NCI-H1105 treated with DMSO at 0.1 percent for 48 hours (cell line): ENCODE results near the gene RASA1.

Source experiments
- DNase-seq: peaks from one replicate; lab custom pipeline; 2025; lab: John Stamatoyannopoulos, UW

RASA1 gene

DNA sequence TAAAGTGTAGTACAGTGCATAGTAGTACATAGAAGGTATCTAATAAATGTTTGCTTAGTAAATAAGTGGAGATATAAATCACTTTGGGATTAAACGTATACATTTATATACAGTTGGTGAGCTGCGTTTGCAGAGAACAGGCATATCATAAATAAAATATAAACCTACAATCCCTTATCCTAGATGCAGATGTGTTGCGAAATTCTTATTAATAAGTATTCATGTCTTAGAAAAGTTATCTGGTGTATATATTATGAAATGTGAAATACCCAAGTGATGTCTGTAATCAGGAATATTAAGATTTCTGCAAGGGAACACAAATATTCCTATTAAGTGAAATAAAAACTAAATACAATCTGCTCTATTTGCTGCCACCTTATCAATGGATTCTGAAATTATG lies 136.2 kb downstream of the RASA1 start:
- no peak for DNase-seq

DNA sequence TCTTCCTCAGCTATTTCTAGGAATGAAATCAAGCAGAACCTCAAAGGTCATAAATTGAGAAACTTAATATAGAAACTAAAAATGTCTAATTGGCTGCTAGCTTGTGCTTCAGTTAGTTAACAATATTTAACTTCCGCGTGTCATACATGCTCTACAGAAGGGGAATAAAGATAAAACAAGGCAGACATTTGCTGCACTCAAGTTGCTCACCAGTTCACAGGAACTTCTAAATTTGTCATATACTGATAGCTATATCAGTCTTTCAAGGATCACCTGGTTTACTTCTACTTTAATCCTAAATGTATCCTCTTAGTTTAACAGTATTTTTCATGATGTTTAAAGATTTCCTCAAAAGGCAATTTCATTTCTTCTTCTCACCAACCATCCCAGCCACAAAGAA lies 136.7 kb downstream of the RASA1 start:
- DNase-seq: no peak

DNA sequence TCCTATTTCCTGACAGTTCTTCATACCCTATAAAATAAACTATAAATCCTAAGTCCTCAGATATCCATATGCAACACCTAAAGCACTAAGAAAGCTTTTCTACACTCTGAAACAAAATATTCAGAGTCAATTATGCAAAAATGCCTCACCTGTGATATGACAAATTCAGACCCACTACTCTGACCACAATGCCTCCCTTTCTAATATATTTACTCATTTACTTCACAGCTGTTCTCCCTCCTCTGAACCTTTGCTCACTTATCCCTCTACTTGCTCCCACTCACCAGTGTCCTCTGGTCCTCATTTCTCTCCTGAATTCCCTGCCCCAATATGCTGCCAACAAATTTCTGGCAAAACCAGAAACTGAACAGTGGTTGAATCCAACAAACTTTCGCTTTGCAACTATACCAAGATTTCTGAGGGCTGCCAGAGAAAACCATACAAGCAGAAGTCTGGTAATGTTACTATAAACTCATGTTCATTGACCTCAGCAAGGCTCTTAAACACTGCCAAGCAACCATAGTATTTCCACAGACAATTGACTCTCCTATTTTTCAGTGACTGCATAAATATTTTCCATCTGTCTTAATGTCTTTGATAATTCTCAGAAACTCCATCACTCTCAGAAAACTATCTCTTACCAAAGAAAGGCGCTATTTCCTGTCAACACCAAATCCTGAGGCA lies 137.9 kb downstream of the RASA1 start:
- no peak for DNase-seq

DNA sequence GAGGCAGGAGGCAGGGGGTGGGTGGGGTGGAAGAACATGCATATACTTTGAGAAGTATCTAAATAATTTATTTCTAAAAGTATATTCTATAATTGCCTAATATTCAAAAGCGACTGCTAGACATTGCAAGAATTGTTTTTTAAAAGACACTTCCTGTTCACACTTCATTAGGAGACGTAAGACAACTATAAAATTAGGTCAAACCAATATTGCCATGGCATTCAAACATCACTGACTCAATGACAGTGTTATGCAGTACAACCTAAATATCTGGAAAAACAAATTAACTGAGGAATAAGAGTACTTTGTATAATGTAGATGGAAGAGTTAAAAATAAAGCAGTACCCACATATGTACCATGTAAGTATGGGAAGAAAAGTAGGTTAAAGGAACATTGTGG lies 140.5 kb downstream of the RASA1 start:
- DNase-seq: no peak

DNA sequence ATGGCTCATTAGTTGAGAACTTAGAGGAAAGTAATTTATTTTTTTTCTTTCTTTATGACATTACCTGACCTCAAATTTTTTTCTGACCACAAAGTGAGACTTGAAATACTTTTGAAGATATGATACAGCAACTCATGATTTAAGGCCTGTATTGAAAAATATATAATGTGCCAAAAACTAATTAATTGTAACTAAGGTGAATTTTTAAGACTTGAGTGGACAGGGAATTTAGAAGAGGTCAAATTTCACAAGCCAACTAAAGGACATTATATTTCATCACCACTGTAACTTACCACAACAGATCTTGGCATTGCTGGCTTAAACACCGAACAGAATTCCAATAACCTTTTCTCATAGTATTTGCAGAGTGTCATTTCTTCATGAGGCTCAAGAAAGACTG lies 143.2 kb downstream of the RASA1 start:
- DNase-seq: no peak

DNA sequence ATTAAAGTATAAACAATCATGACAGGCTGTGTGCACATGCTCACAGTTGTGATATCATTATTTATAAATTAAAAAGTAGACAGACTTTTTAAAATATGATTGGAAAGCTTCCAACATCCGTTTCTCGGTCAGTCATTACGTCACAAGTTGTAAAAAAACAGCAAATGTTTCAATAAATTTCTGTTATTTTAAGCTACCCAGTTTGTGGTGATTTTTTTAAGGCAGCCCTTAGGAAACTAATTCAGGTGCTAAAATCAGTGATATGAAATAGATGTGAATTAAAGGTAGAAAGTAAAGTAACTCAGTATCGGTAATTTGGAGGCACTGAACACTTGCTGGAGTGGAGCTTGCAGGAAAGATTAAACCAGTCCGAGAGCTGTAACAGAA lies 143.9 kb downstream of the RASA1 start:
- DNase-seq: no peak

DNA sequence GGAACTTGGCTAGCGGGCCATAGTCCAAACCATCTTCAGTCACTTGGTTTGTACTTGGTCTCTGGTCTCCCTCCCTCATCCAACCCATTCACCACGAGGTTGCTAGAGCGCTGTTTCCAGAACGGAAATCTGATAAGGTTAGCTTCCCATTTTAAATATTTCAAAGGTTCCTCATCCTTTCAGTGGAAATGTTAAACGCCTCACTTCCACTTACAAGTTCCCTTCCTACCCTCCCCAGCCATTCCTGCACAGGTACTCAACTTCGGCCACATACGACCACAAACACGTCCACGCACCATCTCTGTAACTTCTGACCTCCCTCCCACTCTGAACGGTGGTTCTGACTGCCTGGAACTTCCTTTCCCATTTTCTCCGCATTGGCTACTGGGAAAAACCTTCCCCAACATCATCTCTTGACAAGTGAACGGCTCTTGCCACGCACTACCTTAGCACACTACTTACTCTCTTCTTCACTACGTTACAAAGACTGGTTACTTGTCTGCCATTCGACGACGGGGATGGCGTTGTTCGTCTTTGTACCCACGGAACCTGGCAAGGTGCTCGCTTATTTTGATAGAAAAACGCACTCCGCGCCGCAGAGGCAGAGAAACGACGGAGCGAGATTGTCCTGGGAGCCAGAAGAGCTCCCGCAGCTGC lies 144.4 kb downstream of the RASA1 start:
- no peak for DNase-seq

DNA sequence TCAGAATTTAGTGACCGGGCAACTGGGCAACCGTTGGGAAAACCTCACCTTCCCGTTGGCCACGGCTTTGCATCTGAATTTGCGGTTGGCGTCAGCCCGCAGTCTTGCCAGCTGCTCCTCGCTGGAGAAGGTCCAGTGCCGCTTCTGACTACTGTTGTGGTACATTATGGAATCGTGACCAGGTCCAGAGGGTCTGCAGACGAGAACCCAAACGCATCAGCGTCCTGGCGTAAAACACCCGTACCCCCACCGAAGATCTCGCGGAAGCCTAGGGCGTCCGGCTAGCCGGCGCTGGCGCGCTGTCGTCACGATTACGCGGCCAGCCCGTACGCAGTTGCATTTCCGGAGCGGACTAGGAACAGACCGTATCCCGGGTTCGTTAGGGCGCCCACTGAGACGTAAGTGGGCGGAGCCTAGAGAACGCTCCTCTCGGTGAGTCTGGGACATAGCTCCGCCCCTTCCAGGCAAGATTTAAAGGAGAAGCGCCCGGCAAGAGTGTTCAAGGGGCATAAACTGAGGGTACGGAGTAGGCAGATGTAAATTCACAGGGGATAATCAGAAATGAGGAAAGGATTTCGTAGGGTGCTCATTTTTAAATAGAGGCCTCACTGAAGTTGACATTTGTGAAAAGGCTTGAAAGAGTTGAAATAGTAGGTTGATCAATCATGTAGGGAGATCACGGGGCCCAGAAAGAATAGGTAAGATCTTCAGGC lies 145.1 kb downstream of the RASA1 start, which contains the start of gene CCNH:
CCNH (minus strand) TSS at position 301 of the 713 bp plus-strand sequence; CDS start at position 165, 136 bp downstream.
- peak; percentile 89 for DNase-seq

DNA sequence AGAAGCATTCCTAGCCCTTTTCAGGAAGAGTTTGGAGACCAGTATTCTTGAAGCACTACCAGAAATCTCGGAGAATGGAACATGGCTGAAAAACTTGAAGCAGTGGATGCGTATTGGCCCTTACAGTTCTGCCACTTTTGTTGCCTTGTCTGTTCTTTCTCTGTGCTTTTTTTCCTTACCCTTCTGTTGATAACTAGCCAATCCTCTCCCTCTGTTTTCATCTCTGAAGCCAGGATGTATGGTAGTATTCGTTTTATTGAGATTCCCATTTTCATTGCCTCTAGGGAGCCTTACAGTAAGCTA lies 145.6 kb downstream of the RASA1 start:
- DNase-seq: peak; percentile 10

DNA sequence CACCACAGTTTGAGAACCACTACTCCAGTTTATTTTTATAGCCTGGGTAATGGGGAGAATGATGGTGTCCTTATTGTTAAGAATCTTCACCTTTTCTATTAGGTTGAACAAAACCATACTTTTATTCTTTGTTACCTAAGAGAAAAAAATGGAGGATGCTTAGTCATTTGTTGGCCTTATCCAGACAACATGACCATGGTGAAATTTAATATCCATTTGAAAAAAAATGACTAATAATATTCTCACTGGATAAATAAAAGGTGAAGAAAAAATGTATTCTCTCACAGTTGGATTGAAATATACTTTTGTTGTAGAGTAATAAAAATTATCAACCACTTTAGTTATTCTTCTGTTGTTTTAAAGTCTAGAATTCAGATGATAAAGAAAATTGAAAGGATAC lies 150.8 kb downstream of the RASA1 start:
- DNase-seq: no peak

DNA sequence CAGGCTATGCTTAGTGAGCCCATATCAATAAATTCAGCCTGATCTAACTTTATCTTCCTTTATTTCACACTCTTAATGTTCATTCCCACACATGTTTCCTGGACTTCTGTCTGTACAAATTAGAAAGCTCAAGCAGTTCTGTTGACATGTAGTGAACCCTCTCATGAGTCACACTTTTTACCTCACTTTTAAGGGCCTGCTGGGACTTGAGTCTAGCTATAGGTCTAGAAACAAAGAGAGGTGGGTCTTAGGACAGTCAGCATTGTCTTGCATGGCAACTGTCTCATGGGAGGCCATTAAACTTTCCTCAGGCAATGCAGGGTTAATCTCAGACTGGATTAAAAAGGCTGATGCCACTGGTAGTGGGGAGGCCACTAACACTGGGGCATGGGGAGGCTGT lies 153.6 kb downstream of the RASA1 start:
- DNase-seq: no peak

DNA sequence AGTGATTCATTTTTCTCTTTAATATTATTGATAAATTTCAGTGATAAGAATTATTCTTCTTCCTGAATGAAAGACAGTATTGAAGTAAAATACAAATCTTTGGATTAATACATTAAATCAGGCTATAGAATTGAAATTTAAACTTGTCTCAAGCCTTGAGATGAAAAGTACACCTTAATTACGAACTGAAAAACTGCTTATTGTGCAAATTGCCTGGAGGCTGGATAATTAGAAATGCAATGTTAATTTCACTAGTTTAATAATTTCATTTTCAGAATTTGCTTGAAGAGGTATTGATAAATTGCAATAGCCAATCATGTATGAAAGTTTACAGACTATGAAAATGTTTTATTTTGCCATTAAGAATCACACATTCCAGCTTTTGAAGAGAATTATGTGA lies 156.1 kb downstream of the RASA1 start:
- no peak for DNase-seq

DNA sequence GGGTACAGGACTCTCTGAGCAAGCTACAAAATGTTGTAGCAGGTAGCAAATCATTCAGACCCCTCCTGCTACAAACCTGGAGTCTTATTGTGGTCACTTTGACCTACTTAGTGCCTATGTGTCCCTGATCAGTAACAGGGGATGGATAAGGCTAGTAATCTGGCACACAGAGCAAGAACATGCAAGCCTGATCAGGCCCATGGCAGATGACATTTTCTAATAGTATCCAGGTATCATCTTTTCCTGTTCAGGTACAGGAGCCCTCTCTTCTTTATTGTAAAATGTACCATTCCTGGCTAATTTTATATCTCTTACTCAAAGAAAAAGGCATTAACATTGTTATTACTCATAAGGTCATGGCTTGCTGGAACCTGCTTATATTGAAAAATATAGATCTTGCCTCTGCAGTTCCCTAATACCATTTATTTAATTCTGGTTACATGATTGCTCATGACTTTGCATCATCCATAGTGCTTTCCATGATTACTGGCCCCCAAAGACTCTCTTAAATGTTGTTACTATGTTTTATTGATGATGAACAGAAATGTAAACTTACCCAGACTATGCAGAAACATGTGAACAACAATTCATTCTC lies 163.3 kb downstream of the RASA1 start:
- DNase-seq: no peak

DNA sequence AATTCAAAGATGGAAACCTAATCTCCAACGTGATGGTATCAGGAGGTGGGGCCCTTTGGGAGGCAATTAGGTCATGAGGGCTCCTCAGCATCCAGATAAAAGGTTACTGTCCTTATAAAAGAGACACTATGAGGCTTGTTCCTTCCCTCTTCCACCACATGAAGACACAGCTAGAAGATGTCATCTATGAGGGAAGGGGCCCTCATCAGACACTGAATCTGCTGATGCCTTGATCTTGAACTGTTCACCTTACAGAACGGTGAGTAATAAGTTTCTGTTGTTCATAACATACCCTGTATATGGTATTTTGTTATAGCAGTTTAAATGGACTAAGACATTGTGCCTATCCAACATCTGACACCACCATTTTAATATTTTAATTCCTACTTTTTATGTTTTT lies 164.8 kb downstream of the RASA1 start:
- DNase-seq: no peak

DNA sequence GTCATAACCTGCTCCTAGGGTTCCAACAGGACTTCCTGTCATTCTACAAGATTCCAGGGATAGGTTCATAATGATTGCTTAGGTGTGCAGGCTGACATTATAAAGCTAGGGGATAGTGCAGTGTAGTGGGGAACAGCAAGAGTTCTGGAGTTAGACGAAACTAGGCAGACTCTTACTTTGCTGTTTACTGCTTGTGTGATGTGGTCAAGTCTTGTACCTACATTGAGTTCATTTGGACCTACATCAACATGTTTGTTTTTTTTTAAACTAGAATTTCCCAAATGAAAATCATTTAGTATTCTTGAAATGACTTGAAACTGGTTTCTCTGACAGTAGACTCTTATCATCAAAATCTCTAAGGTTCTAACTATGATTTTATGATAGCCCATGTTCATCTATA lies 166.3 kb downstream of the RASA1 start:
- no peak for DNase-seq

DNA sequence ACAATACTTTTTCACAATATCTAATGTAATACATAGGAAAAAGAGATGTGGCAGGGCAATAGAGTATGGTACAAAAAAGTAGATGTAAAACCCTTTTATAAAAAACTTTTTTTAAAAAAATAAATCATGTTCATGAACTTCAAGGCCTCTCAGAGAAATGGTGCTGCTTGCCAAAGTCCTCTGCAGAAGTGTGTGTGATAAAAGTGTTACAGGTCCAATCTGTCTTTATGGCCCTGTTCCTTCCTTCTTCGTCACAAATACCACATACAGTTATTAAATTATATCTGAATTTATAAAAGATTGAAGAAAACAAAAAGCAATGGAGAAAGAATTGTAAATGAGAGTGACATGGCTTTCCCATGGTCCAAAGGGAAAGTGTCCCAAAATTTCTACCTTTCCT lies 166.8 kb downstream of the RASA1 start:
- no peak for DNase-seq

DNA sequence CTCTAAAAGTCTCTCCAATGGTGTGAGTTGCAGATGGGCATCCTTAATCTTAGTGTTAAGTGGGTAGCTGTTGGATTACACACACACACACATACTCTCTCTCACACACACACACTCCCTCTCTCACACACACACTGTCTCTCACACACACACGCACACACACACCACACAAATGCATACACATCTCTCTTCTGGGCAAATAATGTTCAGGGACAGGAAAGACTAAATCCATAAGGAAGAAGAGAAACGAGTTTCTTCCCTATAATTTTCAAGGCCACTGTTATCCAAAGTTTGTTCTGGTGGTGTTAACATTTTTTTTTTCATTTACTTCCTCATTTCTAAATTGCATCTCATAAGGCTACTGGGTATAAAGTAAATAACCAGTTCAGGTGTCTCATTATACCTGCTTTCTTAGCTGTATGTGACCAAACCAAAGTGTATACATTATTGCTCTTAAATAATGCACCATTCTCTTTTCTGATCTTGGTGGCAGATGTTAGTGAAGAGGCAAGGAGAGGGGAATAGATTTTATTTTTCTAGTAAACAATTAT lies 167.5 kb downstream of the RASA1 start:
- DNase-seq: no peak

DNA sequence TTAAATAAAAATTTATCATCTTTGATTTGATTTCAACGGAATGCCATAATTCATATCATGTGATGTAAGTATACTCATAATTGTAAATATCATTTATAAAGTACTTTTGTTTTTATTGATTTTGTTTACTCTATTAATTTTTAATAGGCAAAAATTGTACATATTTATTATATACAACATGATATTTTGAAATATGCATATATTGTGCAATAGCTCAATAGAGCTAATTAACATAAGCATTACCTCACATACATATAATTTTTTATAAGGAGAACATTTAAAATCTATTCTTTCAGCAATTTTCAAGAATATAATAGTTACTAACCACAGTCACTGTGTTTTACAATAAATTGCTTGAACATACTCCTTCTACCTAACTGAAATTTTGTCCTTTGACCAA lies 170.0 kb downstream of the RASA1 start:
- no peak for DNase-seq

DNA sequence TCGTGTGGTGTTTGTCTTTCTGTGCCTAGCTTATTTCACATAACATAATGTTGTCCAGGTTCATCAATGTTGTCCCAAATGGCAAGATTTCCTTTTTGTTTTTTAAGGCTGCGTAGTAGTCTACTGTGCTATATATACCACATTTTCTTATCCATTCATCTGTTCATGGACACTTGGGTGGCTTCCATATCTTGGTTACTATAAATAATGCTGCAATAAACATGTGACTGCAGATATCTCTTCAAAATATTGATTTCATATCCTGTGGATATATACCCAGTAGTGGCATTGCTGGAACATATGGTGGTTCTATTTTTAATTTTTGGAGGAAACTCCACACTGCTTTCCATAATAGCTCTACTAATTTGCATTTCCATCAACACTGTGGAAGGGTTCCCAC lies 170.5 kb downstream of the RASA1 start:
- DNase-seq: no peak
